ENCODE data around the gene POP7.

Gene POP7

GRCh38 chr7:100681491-100682227 is 24.3 kb upstream of the POP7 start:
- TF ChIP-seq ZNF274 (IDR thresholded peaks at IDR 0.05; ENCODE audit: low read depth, low read length) (no peak), SUZ12 (IDR thresholded peaks at IDR 0.05; ENCODE audit: extremely low read depth, insufficient read depth, insufficient read length) (no peak), YY1 (IDR thresholded peaks at IDR 0.05; ENCODE audit: insufficient read depth, insufficient read length) (no peak)
- no peak overlapping the region for H3K4me3 ChIP-seq (ENCODE audit: insufficient read length, low read depth)
- DNase-seq (ENCODE audit: low read depth, low spot score), result no peak
- H3K4me1 ChIP-seq (ENCODE audit: insufficient read depth, insufficient read length), result peaks cover 20% of the 10 kb centered on the region
- H3K9ac ChIP-seq (ENCODE audit: insufficient read length, low read depth), result peak overlapping the region; percentile 32
- peaks cover 88% of the 10 kb centered on the region for H3K36me3 ChIP-seq (ENCODE audit: insufficient read depth, insufficient read length, low read length)
- H3K9me3 ChIP-seq (ENCODE audit: insufficient read depth, low read length), result no peaks in the 10 kb centered on the region
- no peaks in the 10 kb centered on the region for H3K27me3 ChIP-seq (ENCODE audit: insufficient read depth, insufficient read length)

DNA sequence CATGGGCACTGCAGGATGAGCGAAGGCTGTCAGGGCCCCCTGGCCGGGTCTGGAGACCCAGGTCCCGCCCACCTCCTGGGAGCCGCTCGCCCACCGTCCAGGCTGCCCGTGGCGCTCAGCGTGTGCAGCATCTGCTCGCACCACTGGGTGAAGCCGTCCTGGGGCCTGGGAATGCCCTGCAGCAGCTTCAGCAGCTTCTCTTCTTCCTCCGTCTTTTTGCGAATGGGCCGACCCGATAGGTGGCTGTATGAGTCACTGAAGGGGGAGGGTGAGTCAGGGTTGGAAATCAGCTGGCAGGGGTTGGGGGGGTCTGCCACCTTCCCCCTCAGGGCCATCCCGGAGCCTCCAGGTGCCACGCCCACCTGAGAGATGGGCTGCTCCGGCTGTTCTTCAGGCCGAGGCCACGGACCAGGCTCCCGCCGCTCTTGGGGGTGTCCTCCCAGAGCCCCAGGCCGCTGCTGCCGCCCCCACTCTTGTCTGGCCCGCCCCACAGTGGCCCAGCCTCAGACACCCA is 23.6 kb upstream of the POP7 start:
- Histone ChIP-seq H3K27me3 (ENCODE audit: insufficient read depth, insufficient read length) (no peaks in the 10 kb centered on the region), H3K36me3 (ENCODE audit: insufficient read depth, insufficient read length, low read length) (peaks cover 88% of the 10 kb centered on the region), H3K9ac (ENCODE audit: insufficient read length, low read depth) (peak overlapping the region; percentile 32), H3K4me3 (ENCODE audit: insufficient read length, low read depth) (no peak overlapping the region), H3K9me3 (ENCODE audit: insufficient read depth, low read length) (no peaks in the 10 kb centered on the region), H3K4me1 (ENCODE audit: insufficient read depth, insufficient read length) (peaks cover 19% of the 10 kb centered on the region)
- DNase-seq (ENCODE audit: low read depth, low spot score), result no peak
- TF ChIP-seq ZNF274 (IDR thresholded peaks at IDR 0.05; ENCODE audit: low read depth, low read length) (no peak), SUZ12 (IDR thresholded peaks at IDR 0.05; ENCODE audit: extremely low read depth, insufficient read depth, insufficient read length) (no peak), YY1 (IDR thresholded peaks at IDR 0.05; ENCODE audit: insufficient read depth, insufficient read length) (no peak)

DNA sequence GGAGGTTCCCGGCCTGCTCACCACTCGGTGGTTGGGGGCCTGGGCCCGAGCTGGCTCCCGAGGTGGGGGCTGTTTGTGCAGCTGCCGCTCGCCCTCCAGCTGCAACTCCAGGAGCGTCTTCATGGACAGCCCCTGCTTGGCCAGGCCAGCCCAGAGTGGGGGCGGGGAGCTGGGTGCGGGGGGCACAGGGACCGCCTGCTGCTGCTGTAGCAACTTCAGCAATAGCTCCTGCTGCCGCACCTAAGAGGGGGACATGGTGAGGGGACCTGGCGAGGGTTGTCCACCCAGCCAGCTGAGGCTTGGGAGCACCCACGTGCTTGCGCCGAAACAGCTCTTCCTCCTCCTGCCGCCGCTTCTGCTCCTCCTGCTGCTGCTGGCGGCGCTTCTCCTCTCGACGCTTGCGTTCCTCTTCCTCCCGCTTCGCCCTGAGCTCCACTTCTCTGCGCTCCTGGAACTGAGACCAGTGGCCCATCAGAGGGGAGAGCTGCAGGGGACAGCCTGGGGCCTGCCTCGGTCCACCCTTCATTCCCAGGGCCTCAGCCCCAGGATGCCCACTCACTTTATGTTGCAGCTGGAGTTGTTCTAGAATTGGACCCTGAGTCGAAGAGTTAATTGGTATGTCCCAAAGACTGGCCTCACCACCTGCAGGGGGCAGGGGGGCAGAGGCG is 22.8 kb upstream of the POP7 start:
- Histone ChIP-seq H3K4me1 (ENCODE audit: insufficient read depth, insufficient read length) (peaks cover 16% of the 10 kb centered on the region), H3K9me3 (ENCODE audit: insufficient read depth, low read length) (no peaks in the 10 kb centered on the region), H3K27me3 (ENCODE audit: insufficient read depth, insufficient read length) (no peaks in the 10 kb centered on the region), H3K9ac (ENCODE audit: insufficient read length, low read depth) (no peak overlapping the region), H3K36me3 (ENCODE audit: insufficient read depth, insufficient read length, low read length) (peaks cover 85% of the 10 kb centered on the region), H3K4me3 (ENCODE audit: insufficient read length, low read depth) (no peak overlapping the region)
- no peak for DNase-seq (ENCODE audit: low read depth, low spot score)
- TF ChIP-seq YY1 (IDR thresholded peaks at IDR 0.05; ENCODE audit: insufficient read depth, insufficient read length) (no peak), SUZ12 (IDR thresholded peaks at IDR 0.05; ENCODE audit: extremely low read depth, insufficient read depth, insufficient read length) (no peak), ZNF274 (IDR thresholded peaks at IDR 0.05; ENCODE audit: low read depth, low read length) (no peak)

GRCh38 chr7:100683659-100684533 is 22.0 kb upstream of the POP7 start:
- peaks cover 15% of the 10 kb centered on the region for H3K4me1 ChIP-seq (ENCODE audit: insufficient read depth, insufficient read length)
- no peak overlapping the region for H3K9ac ChIP-seq (ENCODE audit: insufficient read length, low read depth)
- no peak for DNase-seq (ENCODE audit: low read depth, low spot score)
- H3K27me3 ChIP-seq (ENCODE audit: insufficient read depth, insufficient read length), result no peaks in the 10 kb centered on the region
- no peak overlapping the region for H3K4me3 ChIP-seq (ENCODE audit: insufficient read length, low read depth)
- peaks cover 85% of the 10 kb centered on the region for H3K36me3 ChIP-seq (ENCODE audit: insufficient read depth, insufficient read length, low read length)
- TF ChIP-seq SUZ12 (IDR thresholded peaks at IDR 0.05; ENCODE audit: extremely low read depth, insufficient read depth, insufficient read length) (no peak), YY1 (IDR thresholded peaks at IDR 0.05; ENCODE audit: insufficient read depth, insufficient read length) (no peak), ZNF274 (IDR thresholded peaks at IDR 0.05; ENCODE audit: low read depth, low read length) (no peak)
- H3K9me3 ChIP-seq (ENCODE audit: insufficient read depth, low read length), result no peaks in the 10 kb centered on the region

- TF ChIP-seq YY1 (IDR thresholded peaks at IDR 0.05; ENCODE audit: insufficient read depth, insufficient read length), result no peak
- no peak for TF ChIP-seq ZNF274 (IDR thresholded peaks at IDR 0.05; ENCODE audit: low read depth, low read length)
- Histone ChIP-seq H3K9ac (ENCODE audit: insufficient read length, low read depth) (no peak overlapping the region), H3K4me3 (ENCODE audit: insufficient read length, low read depth) (no peak overlapping the region), H3K4me1 (ENCODE audit: insufficient read depth, insufficient read length) (peaks cover 15% of the 10 kb centered on the region), H3K27me3 (ENCODE audit: insufficient read depth, insufficient read length) (no peaks in the 10 kb centered on the region), H3K9me3 (ENCODE audit: insufficient read depth, low read length) (peaks cover 3% of the 10 kb centered on the region; the same call in 1 of the 2 replicates), H3K36me3 (ENCODE audit: insufficient read depth, insufficient read length, low read length) (peaks cover 87% of the 10 kb centered on the region)
- DNase-seq (ENCODE audit: low read depth, low spot score), result no peak
These were observed 21.3 kb upstream of the POP7 start for GRCh38 chr7:100684534-100685042.

GRCh38 chr7:100685049-100685605 is 20.8 kb upstream of the POP7 start:
- DNase-seq (ENCODE audit: low read depth, low spot score), result no peak
- Histone ChIP-seq H3K36me3 (ENCODE audit: insufficient read depth, insufficient read length, low read length) (peaks cover 89% of the 10 kb centered on the region), H3K9ac (ENCODE audit: insufficient read length, low read depth) (no peak overlapping the region), H3K4me3 (ENCODE audit: insufficient read length, low read depth) (no peak overlapping the region), H3K4me1 (ENCODE audit: insufficient read depth, insufficient read length) (peaks cover 18% of the 10 kb centered on the region), H3K9me3 (ENCODE audit: insufficient read depth, low read length) (peaks cover 8% of the 10 kb centered on the region; the same call in 1 of the 2 replicates), H3K27me3 (ENCODE audit: insufficient read depth, insufficient read length) (no peaks in the 10 kb centered on the region)
- no peak for TF ChIP-seq YY1 (IDR thresholded peaks at IDR 0.05; ENCODE audit: insufficient read depth, insufficient read length)
- TF ChIP-seq SUZ12 (IDR thresholded peaks at IDR 0.05; ENCODE audit: extremely low read depth, insufficient read depth, insufficient read length), result no peak
- TF ChIP-seq ZNF274 (IDR thresholded peaks at IDR 0.05; ENCODE audit: low read depth, low read length), result no peak
